Upper lobe of right lung (tissue), 1 donor: ENCODE results near the gene CAMSAP2. TPM values are rescaled to one million over a fixed set of nuclear protein-coding genes. Genes with fewer than 3 reads are reported as not detected.

ENCODE experiments used
- ATAC-seq: fragments of 200-7000 bp; cut with Tn5 transposase; one replicate; pipeline ENCODE4 v1.9.1; 2020; ENCODE audit warnings: mild to moderate bottlenecking, moderate library complexity
- DNase-seq: peaks from one replicate; pipeline ENCODE4 v3.0.0-alpha.2; 2020
- H3K27ac ChIP-seq: fragments of 200-600 bp; one replicate; pipeline ENCODE4 v1.8.0; 2022
- H3K27me3 ChIP-seq: fragments of 200-600 bp; one replicate; pipeline ENCODE4 v1.8.0; 2022; ENCODE audit warnings: mild to moderate bottlenecking
- H3K36me3 ChIP-seq: fragments of 200-600 bp; one replicate; pipeline ENCODE4 v1.8.0; 2022
- H3K4me1 ChIP-seq: fragments of 200-600 bp; one replicate; pipeline ENCODE4 v1.8.0; 2022
- H3K4me3 ChIP-seq: fragments of 200-600 bp; one replicate; pipeline ENCODE4 v1.8.0; 2022; ENCODE audit warnings: mild to moderate bottlenecking
- H3K9me3 ChIP-seq: fragments of 200-600 bp; one replicate; pipeline ENCODE4 v1.8.0; 2022
- intact Hi-C: fragments of 100-400 bp; cut with DNase I; formaldehyde crosslinking; loops from one replicate; pipeline ENCODE4 v1.11.0; 2022
- total RNA-seq: library from RNA; stranded (reverse); fragmentation: NEBNext Ultra II Directional; extraction: Animal tissue kit (Norgen Biotek cat#: 25700); gene quantifications from one replicate; pipeline ENCODE4 v1.2.1, GENCODE V29; 2021
- TF ChIP-seq, protein P1 (sequence below): fragments of 200-600 bp; IDR thresholded peaks from one replicate; pipeline ENCODE4 v1.8.0; 2022; ENCODE audit warnings: antibody characterized with exemption
- donor health status: DM: no; HTN: yes; CAD: no; lungs with severe emphysema.

The CAMSAP2 gene
- total RNA-seq, 1 donor from 2014 or later, result 34.8 TPM

DNA sequence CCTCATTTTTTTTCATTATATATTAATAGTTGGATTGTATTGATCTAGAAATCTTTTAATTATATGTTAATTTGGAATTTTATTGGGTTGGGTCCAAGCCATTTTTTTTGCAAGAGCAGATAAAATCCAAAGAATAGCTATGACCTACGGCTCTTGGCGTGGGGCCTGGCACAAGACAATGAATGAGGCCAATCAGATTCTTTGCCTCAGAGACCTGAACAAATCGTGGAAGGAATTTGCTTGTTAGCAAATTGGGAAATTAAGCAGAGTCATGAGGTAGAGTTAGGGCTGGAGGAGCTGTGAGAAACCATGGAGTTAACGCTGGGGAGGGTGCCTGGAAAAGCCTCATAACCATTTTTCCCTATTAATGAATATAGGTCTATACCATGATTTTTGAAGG is 40.1 kb downstream of the CAMSAP2 start:
- TF ChIP-seq, protein P1, sequence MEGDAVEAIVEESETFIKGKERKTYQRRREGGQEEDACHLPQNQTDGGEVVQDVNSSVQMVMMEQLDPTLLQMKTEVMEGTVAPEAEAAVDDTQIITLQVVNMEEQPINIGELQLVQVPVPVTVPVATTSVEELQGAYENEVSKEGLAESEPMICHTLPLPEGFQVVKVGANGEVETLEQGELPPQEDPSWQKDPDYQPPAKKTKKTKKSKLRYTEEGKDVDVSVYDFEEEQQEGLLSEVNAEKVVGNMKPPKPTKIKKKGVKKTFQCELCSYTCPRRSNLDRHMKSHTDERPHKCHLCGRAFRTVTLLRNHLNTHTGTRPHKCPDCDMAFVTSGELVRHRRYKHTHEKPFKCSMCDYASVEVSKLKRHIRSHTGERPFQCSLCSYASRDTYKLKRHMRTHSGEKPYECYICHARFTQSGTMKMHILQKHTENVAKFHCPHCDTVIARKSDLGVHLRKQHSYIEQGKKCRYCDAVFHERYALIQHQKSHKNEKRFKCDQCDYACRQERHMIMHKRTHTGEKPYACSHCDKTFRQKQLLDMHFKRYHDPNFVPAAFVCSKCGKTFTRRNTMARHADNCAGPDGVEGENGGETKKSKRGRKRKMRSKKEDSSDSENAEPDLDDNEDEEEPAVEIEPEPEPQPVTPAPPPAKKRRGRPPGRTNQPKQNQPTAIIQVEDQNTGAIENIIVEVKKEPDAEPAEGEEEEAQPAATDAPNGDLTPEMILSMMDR, result no peak
- Histone ChIP-seq H3K36me3 (peaks cover 4% of the 10 kb centered on the region), H3K27me3 (no peaks in the 10 kb centered on the region), H3K4me1 (peaks cover 16% of the 10 kb centered on the region), H3K4me3 (no peak overlapping the region), H3K27ac (no peak overlapping the region), H3K9me3 (no peaks in the 10 kb centered on the region)
- intact Hi-C loops, result no loop called here
- no peak for DNase-seq
- ATAC-seq, result no peak

GRCh38 chr1:200779326-200779725 is 40.6 kb downstream of the CAMSAP2 start:
- TF ChIP-seq, protein P1, result no peak
- ATAC-seq, result no peak
- H3K36me3 ChIP-seq, result peaks cover 4% of the 10 kb centered on the region
- no peaks in the 10 kb centered on the region for H3K27me3 ChIP-seq
- no peaks in the 10 kb centered on the region for H3K9me3 ChIP-seq
- H3K27ac ChIP-seq, result no peak overlapping the region
- no peak overlapping the region for H3K4me3 ChIP-seq
- DNase-seq, result no peak
- H3K4me1 ChIP-seq, result peaks cover 13% of the 10 kb centered on the region
- intact Hi-C loops, result no loop called here

DNA sequence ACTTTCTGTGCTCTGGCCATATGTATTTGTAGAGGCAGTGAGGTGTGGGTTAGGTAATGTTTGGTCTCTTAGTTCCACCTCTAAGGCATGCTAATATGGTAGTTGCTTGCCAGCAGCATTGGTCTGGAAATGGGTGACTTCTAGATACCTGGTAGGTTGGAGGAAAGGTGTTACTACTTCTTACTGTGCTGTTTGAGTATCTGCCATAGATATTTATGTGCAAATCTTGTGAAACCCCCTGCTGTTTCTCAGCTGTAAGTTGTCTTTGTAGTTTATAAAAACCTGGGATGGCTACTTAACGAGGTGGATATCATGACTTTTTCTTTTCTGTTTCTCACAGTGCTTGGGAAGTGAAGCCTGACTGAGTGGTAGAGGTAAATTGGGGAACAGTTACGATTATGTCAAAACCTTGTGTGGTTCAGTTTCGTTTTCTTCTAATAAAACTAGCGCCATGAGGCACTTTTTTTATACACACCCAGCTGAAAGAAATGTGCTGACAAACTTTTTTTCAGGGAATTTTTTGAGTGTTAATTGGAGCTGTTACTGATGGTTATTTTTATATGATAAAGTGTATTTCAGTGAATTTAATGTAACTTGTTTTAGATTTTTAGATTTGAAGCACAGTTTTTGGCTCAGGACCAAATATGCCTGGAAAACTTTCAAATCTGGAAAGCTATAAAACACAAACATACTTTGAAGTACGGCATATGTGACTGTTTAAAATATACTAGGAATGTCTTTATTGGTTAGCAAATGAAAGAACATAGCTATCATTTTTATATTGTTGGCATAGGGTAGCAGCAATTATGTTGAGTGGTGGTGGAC is 42.1 kb downstream of the CAMSAP2 start:
- H3K27ac ChIP-seq, result peak overlapping the region; percentile 55
- TF ChIP-seq, protein P1, result no peak
- H3K4me3 ChIP-seq, result peak overlapping the region; percentile 31
- intact Hi-C loops, result no loop called here
- no peaks in the 10 kb centered on the region for H3K9me3 ChIP-seq
- ATAC-seq (peak; percentile 48), DNase-seq (no peak)
- H3K4me1 ChIP-seq, result peaks cover 4% of the 10 kb centered on the region
- no peaks in the 10 kb centered on the region for H3K27me3 ChIP-seq
- peaks cover 4% of the 10 kb centered on the region for H3K36me3 ChIP-seq

DNA sequence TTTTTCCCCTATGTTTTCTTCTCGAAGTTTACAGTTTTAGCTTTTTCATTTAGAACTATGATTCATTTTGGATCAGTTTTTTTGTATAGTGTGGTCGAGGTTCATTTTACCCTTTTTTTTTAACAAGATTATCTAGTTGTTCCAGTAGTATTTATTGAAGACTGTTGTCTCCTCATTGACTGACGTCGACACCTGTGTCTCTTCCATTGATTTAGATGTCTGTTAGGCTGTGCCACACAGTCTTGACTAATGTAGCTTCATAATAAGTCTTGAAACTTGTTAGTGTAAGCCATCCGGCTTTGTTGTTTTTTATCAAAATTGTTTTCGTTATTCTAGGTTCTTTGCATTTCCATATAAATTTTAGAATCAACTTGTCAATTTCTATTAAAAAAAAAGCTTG is 45.2 kb downstream of the CAMSAP2 start:
- TF ChIP-seq, protein P1, result no peak
- no peak for DNase-seq
- intact Hi-C loops, result no loop called here
- Histone ChIP-seq H3K27me3 (no peaks in the 10 kb centered on the region), H3K4me1 (peaks cover 4% of the 10 kb centered on the region), H3K9me3 (no peaks in the 10 kb centered on the region), H3K36me3 (peaks cover 4% of the 10 kb centered on the region), H3K27ac (no peak overlapping the region), H3K4me3 (no peak overlapping the region)
- ATAC-seq, result no peak

- DNase-seq (no peak), ATAC-seq (no peak)
- peaks cover 4% of the 10 kb centered on the region for H3K4me1 ChIP-seq
- no peaks in the 10 kb centered on the region for H3K9me3 ChIP-seq
- TF ChIP-seq, protein P1, result no peak
- intact Hi-C loops, result no loop called here
- H3K27ac ChIP-seq, result no peak overlapping the region
- no peak overlapping the region for H3K4me3 ChIP-seq
- H3K36me3 ChIP-seq, result peaks cover 4% of the 10 kb centered on the region
- H3K27me3 ChIP-seq, result no peaks in the 10 kb centered on the region
These were observed 45.9 kb downstream of the CAMSAP2 start for GRCh38 chr1:200784576-200784975.
